Activated CD4-positive, alpha-beta T cell treated with anti-CD3 and anti-CD28 coated beads, Interleukin-2, amount 50 U/mL, for 48 hours (primary cell): ENCODE measurements around the gene PITX3.
"Not testable (repeated sequence)": the region's sequence is repeated elsewhere in the genome, so short reads cannot be mapped to it uniquely, and the experiment has no call there.

Experiments used
- DNase-seq, 2 experiments: peaks; one replicate each; pipeline ENCODE4 v3.0.0-alpha.2; 2020

The PITX3 gene

GRCh38 chr10:102254426-102254825 lies 13.1 kb upstream of the PITX3 start:
- DNase-seq: no peak

GRCh38 chr10:102252508-102252907 lies 11.2 kb upstream of the PITX3 start:
- not testable (repeated sequence) for DNase-seq

GRCh38 chr10:102247734-102248133 lies 6.4 kb upstream of the PITX3 start:
- DNase-seq: no peak

- DNase-seq: no peak
Observed at GRCh38 chr10:102246261-102246660, 4.9 kb upstream of the PITX3 start.

GRCh38 chr10:102245932-102246251 lies 4.6 kb upstream of the PITX3 start:
- no peak for DNase-seq

GRCh38 chr10:102245082-102245931 lies 4.0 kb upstream of the PITX3 start, which contains the start of gene GBF1:
Gene GBF1 (plus strand): TSS chr10:102245532. CDS start chr10:102258939, 13,407 bp downstream.
- DNase-seq: peak; percentile 83 to 89

DNA sequence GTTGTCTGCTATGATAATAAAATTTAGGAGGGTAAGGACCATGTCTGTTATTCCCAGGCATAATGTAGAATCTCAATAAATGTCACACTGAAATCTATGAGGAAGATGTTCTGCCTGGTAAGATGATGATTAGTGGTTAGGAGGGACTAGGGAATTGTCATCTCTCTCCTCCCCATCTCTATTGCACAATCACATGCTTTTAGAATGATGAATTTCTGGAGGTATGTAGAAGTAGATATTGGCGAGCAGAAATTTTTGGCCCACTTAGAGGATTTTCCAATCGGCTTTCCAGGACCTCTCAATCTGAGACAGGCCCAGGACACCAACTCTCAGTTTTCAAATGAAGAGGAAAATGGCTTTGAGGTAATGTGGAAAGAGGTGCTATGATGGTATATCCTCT lies 2.0 kb upstream of the PITX3 start:
- DNase-seq: no peak

- no peak for DNase-seq
Observed at GRCh38 chr10:102242118-102242485, 790 bp upstream of the PITX3 start.

GRCh38 chr10:102241032-102241443 lies 274 bp downstream of the PITX3 start:
- DNase-seq: no peak

DNA sequence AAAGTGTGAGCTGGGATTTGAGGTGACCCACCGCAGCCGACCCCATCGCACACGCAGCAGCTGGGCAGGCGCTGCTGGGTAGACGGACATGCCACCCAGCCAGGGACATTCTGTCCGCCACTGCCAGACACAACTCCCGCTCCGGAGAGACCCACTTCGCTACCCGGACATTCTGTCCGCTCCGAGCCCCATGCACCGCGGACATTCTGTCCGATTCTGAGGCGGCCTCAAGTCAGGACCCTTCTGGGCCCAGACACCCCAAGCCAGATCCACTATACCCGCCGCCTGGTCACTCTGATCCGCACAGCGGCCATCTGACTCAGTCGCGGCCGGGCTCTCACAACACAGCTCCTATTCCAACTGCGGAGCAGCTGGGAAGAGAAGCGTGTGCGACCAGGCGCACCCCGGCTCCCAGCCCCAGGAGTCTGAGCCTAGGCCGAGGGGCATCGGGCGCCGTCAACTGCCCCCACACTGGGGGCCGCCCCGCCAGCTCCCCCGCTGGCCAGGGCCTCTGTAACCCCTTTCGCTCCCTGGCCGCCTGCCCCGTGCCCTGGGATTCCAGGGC lies 763 bp downstream of the PITX3 start:
- DNase-seq: no peak

- no peak for DNase-seq
Observed at GRCh38 chr10:102237711-102238252, 3.5 kb downstream of the PITX3 start.

- DNase-seq: no peak
Observed at GRCh38 chr10:102236006-102236405, 5.3 kb downstream of the PITX3 start.

- no peak for DNase-seq
Observed at GRCh38 chr10:102235598-102235920, 5.8 kb downstream of the PITX3 start.

- no peak for DNase-seq
Observed at GRCh38 chr10:102234888-102235597, 6.3 kb downstream of the PITX3 start.

DNA sequence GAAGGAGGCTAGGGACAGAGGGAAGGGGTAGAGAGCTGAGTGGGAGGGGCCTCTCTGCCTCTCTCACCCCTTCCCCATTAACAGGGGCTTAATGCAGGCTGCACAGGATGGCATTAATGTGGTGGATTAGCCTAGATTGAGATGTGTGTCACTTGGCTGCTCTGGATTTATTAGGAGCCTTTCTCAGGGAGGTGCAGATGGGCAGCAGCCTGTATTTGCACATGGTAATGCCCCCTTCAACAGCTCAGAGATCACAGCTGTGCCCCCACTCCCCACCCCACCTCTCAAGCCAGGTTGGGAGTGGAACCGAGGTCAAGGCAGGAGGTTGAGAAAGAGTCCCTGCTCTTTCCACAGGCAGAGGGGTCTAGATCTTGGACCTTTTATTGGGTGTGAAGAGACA lies 7.3 kb downstream of the PITX3 start:
- DNase-seq: no peak

GRCh38 chr10:102231357-102232318 lies 9.7 kb downstream of the PITX3 start:
- DNase-seq: peak; percentile 84 to 86

- DNase-seq: peak; percentile 57 to 65
Observed at GRCh38 chr10:102230861-102231356, 10.4 kb downstream of the PITX3 start.

DNA sequence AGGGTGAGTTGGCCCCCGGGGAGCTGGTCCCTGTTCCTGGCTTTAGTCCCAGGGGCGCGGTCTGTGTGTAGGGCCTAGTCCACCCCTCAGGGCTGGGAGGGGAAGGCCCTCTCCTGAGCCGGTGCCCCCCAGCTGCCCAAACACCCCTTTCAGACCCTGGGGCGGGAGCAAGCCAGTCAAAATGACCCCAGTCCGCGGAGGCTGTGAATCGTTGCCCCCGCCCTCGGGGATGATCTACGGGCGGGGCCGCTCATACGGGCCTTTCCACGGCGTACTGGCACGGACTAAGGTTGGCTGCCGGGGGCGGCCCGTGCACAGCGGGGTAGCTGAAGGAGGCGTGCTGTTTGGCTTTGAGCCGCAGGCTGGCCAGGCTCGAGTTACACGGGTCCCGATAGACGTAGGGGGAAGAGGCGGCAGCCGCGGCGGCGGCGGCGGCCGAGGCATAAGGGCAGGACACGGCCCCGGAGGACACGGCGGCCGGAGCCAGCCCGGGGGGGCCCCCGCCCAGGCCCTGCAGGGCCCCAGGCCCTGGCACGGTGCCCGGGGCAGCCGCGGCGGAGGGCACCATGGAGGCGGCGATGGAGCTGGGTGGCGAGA lies 10.9 kb downstream of the PITX3 start:
- DNase-seq: peak; percentile 54 to 65

DNA sequence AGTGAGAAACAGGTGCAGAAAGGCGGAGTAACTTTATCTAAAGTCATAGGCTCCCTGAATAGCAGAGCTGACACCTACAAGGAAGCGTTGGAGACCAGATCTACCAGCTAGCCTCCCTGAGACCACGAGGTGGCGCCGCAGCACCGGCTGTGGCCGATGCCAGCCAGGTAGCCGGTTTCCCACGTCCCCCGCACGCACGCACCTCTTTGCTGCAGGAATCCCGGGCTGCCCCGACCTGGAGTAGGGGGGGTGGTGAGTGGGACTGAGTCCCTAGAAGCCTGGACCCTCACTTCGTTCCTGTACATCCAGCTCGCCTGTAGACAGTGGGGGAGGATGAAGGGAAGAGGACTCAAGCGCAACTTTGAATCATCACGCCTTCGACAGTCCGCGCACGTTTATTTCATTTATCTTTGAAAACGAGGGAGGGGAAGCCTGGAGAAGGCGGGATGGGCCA lies 11.5 kb downstream of the PITX3 start:
- peak; percentile 90 to 92 for DNase-seq

- no peak for DNase-seq
Observed at GRCh38 chr10:102227050-102227449, 14.3 kb downstream of the PITX3 start.

GRCh38 chr10:102226542-102226870 lies 14.8 kb downstream of the PITX3 start:
- no peak for DNase-seq
